ENCODE results near the gene PTGES2.

DNA sequence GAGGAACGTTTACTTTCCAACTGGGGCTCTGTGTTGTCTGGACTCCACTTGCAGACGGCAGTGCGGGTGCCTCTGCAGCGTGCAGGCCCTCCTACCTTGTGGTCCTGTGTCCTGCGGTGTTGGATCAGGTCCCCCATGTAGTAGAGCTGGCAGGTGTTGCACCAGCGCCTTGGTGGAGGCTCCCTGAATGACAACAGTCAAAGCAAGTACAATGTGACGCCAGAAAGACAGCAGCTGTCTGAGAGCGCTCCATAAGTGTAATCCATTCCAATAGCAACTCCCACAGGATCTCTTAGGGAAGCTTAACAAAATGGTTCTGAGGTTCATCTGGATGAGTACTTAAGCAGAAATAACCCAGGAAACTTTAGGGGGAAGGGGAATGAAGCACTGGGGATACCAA, 42.4 kb upstream of the PTGES2 start:
- TF ChIP-seq, protein P1, sequence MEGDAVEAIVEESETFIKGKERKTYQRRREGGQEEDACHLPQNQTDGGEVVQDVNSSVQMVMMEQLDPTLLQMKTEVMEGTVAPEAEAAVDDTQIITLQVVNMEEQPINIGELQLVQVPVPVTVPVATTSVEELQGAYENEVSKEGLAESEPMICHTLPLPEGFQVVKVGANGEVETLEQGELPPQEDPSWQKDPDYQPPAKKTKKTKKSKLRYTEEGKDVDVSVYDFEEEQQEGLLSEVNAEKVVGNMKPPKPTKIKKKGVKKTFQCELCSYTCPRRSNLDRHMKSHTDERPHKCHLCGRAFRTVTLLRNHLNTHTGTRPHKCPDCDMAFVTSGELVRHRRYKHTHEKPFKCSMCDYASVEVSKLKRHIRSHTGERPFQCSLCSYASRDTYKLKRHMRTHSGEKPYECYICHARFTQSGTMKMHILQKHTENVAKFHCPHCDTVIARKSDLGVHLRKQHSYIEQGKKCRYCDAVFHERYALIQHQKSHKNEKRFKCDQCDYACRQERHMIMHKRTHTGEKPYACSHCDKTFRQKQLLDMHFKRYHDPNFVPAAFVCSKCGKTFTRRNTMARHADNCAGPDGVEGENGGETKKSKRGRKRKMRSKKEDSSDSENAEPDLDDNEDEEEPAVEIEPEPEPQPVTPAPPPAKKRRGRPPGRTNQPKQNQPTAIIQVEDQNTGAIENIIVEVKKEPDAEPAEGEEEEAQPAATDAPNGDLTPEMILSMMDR (IDR thresholded peaks at IDR 0.05; ENCODE audit: low read depth, low read length), result no peak
- TF ChIP-seq EZH2phosphoT487 (IDR thresholded peaks at IDR 0.05; ENCODE audit: low read depth), result no peak

Measured in OCI-LY3 (cell line).